ENCODE measurements around the gene BABAM2.

DNA sequence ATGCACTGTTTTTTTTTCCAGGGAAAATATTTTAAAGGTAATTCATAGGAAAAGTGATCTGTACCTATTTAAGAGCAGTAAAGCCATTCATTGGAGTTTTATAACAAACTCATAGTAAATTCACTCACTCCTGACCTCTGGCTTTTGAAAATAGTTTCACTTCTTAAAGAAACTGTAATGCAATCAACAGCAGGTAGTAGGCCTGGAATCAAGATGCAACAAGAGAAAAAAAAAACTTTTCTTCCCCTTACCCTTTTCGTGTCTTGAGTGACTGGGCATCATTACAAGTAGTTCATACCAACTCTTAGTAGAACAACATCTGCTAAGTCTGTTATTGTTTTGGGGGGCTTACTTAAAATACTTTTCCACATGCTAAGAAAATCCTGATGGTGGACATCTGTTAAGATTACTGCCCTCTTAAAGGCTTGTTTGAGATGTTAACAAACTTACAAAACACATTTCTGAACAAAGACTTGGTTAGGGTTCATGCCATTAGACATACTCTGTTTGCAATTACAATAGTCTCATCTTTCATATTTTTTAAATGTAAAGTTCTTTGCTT is 338.0 kb downstream of the BABAM2 start:
- no peak for TF ChIP-seq EZH2 (IDR thresholded peaks at IDR 0.05; ENCODE audit: insufficient read depth, poor library complexity, severe bottlenecking)
- no peak for TF ChIP-seq EZH2phosphoT487 (IDR thresholded peaks at IDR 0.05; ENCODE audit: insufficient read depth, low read depth)
